Transverse colon (tissue), 4 donors: ENCODE results near the gene PHF13. TPM values are rescaled to one million over a fixed set of nuclear protein-coding genes. Genes with fewer than 3 reads are reported as not detected.
"Not testable (repeated sequence)": the region's sequence is repeated elsewhere in the genome, so short reads cannot be mapped to it uniquely, and the experiment has no call there.

Experiments
- DNase-seq: peaks from one replicate; pipeline ENCODE4 v3.0.0-alpha.2; 2019
- H3K27ac ChIP-seq, 4 donors: fragments of 200-600 bp; sonication (generic); 2 replicates each; pipeline ENCODE4 v1.5.1; 2016 to 2018; ENCODE audit warnings: inconsistent platforms in 4 of 4
- H3K27me3 ChIP-seq: fragments of 200-600 bp; sonication (generic); 2 replicates; pipeline ENCODE4 v1.5.1; 2017; ENCODE audit warnings: inconsistent platforms
- H3K36me3 ChIP-seq, 4 donors: fragments of 200-600 bp; sonication (generic); 2 replicates each; pipeline ENCODE4 v1.5.1; 2017 to 2019; ENCODE audit warnings: inconsistent platforms in 4 of 4
- H3K4me1 ChIP-seq, 4 donors: fragments of 200-600 bp; sonication (generic); 2 replicates each; pipeline ENCODE4 v1.5.1; 2017 to 2020; ENCODE audit warnings: inconsistent platforms in 4 of 4
- H3K4me3 ChIP-seq, 4 donors: fragments of 200-600 bp; sonication (generic); 1 replicate in 1 of 4; 2 replicates in 3 of 4; pipeline versions ENCODE4 v1.5.1 to v1.6.1; 2017 to 2019; ENCODE audit warnings: inconsistent platforms in 4 of 4
- H3K9me3 ChIP-seq, 2 donors: fragments of 200-600 bp; sonication (generic); 2 replicates each; pipeline ENCODE4 v1.5.1; 2017 to 2019; ENCODE audit warnings: inconsistent platforms in 2 of 2
- EP300 ChIP-seq: sonication (generic); formaldehyde crosslinking; IDR thresholded peaks from one replicate; pipeline ENCODE4 v1.6.1; 2017; ENCODE audit warnings: antibody characterized with exemption, low read depth
- POLR2A ChIP-seq: fragments of 450-650 bp; IDR thresholded peaks from one replicate; pipeline ENCODE4 v1.6.1; 2016; ENCODE audit warnings: antibody characterized with exemption, mild to moderate bottlenecking, moderate library complexity
- POLR2AphosphoS5 ChIP-seq, 3 donors: sonication (generic); formaldehyde crosslinking; IDR thresholded peaks; one replicate each; pipeline ENCODE4 v1.6.1; 2016; ENCODE audit warnings: antibody characterized with exemption in 3 of 3
- WGBS, 2 donors: methylation state at CpG; one replicate each; pipeline ENCODE4 v1.1.5; 2018; ENCODE audit warnings: low coverage in 1 of 2; 5-methylcytosine and 5-hydroxymethylcytosine counted together
- in situ Hi-C, 4 donors: fragments of 200-750 bp; cut with MboI; loops; one replicate each; pipeline versions ENCODE4 v1.15.0 to v1.15.1; 2017; ENCODE audit warnings: low sequenced_read_pairs in 3 of 4, low pct_ligation_motif_present in 1 of 4, low pct_unique_long_range_greater_than_20kb in 1 of 4
- intact Hi-C: fragments of 100-400 bp; cut with DNase I; formaldehyde crosslinking; loops from one replicate; pipeline ENCODE4 v1.15.1; 2023; ENCODE audit warnings: low total_unique reads
- total RNA-seq, 4 donors: library from RNA; depleted of rRNA; stranded (reverse); fragments of >200 nt; gene quantifications; one replicate each; pipeline ENCODE4 v1.1.0, GENCODE V29; 2016
- TF ChIP-seq, protein P1 (sequence below), 5 experiments: fragments of 200-600 bp in 3 of 5; fragments of 450-650 bp in 2 of 5; sonication (generic) in 3 of 5; IDR thresholded peaks; 1 replicate in 2 of 5; 2 replicates in 3 of 5; pipeline ENCODE4 v1.5.1; 2016 to 2017; ENCODE audit warnings: antibody characterized with exemption in 5 of 5, inconsistent platforms in 3 of 5, mild to moderate bottlenecking in 2 of 5, moderate library complexity in 1 of 5

PHF13 gene
- total RNA-seq, 4 donors from 2014 or later, result 8.7 to 17.3 (median 10.3) TPM

GRCh38 chr1:6660415-6661049 is 47.0 kb downstream of the PHF13 start:
- TF ChIP-seq, protein P1, sequence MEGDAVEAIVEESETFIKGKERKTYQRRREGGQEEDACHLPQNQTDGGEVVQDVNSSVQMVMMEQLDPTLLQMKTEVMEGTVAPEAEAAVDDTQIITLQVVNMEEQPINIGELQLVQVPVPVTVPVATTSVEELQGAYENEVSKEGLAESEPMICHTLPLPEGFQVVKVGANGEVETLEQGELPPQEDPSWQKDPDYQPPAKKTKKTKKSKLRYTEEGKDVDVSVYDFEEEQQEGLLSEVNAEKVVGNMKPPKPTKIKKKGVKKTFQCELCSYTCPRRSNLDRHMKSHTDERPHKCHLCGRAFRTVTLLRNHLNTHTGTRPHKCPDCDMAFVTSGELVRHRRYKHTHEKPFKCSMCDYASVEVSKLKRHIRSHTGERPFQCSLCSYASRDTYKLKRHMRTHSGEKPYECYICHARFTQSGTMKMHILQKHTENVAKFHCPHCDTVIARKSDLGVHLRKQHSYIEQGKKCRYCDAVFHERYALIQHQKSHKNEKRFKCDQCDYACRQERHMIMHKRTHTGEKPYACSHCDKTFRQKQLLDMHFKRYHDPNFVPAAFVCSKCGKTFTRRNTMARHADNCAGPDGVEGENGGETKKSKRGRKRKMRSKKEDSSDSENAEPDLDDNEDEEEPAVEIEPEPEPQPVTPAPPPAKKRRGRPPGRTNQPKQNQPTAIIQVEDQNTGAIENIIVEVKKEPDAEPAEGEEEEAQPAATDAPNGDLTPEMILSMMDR (IDR thresholded peaks at IDR 0.05), result no peak
- no peak for TF ChIP-seq POLR2A
- TF ChIP-seq EP300, result no peak
- no peak for TF ChIP-seq POLR2AphosphoS5 (IDR thresholded peaks at IDR 0.05)
- intact Hi-C loops, result no loop called here
- Histone ChIP-seq H3K4me3 (no peak overlapping the region), H3K9me3 (no peaks in the 10 kb centered on the region), H3K27ac (no peak overlapping the region), H3K27me3 (no peaks in the 10 kb centered on the region), H3K4me1 (peaks cover 0 to 6% (median 0%) of the 10 kb centered on the region in 4 donors), H3K36me3 (peaks cover 0 to under 1% (median 0%) of the 10 kb centered on the region in 4 donors)
- DNase-seq, result no peak
- in situ Hi-C loops, result no loop called here
- WGBS, 2 donors, result 82 to 88% methylated on average over 6 to 7 of the region's 7 CpGs

DNA sequence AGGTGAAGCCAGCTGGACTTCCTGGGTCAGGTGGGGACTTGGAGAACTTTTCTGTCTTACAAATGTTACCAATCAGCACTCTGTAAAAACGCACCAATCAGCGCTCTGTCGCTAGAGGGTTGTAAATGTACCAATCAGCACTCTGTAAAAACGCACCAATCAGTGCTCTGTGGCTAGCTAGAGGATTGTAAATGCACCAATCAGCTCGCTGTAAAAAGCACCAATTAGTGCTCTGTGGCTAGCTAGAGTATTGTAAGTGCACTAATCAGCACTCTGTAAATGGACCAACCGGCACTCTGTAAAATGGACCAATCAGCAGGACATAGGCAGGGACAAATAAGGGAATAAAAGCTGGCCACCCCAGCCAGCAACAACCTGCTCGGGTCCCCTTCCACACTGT is 48.9 kb downstream of the PHF13 start:
- H3K9me3 ChIP-seq, intact Hi-C loops, H3K27ac ChIP-seq, DNase-seq, in situ Hi-C loops, H3K4me3 ChIP-seq, H3K27me3 ChIP-seq, H3K4me1 ChIP-seq: not testable (repeated sequence)
- 92 to 100% methylated on average over 3 to 7 of the region's 7 CpGs for WGBS, 2 donors
- peaks cover 0 to 11% (median 5%) of the 10 kb centered on the region in 4 donors for H3K36me3 ChIP-seq

DNA sequence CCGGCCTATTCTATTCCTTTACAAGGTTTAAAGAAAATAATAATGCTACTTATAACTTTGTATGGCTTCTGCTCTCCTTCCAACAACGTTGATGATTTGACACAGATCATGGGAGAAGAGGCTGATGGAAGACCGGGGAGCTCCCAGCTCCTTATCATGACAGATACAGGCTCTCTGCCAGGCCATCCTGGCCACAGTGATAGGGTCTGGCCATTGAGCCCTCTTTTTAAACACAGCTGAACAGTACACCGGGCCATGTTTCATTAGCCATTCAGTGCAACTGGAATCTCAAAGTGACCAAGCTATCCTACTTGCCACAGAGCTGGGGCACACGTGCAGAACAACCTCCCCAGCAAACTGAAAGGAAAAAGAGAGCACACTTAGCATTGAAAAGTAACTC is 53.2 kb downstream of the PHF13 start:
- no peaks in the 10 kb centered on the region for H3K4me1 ChIP-seq
- no peak overlapping the region for H3K27ac ChIP-seq
- no peak overlapping the region for H3K4me3 ChIP-seq
- H3K9me3 ChIP-seq, result no peaks in the 10 kb centered on the region
- no peaks in the 10 kb centered on the region for H3K27me3 ChIP-seq
- 92 to 100% methylated on average over 1 to 5 of the region's 5 CpGs for WGBS, 2 donors
- no peak for DNase-seq
- H3K36me3 ChIP-seq, result peaks cover 0 to 11% (median 5%) of the 10 kb centered on the region in 4 donors
- TF ChIP-seq POLR2AphosphoS5 (IDR thresholded peaks at IDR 0.05), result no peak
- no peak for TF ChIP-seq POLR2A
- TF ChIP-seq, protein P1 (IDR thresholded peaks at IDR 0.05), result no peak
- TF ChIP-seq EP300, result no peak
- intact Hi-C loops, result no loop called here
- in situ Hi-C loops, result no loop called here

- TF ChIP-seq POLR2A (no peak), EP300 (no peak)
- TF ChIP-seq, protein P1 (IDR thresholded peaks at IDR 0.05), result no peak
- 93% methylated on average over 6 of the region's 6 CpGs; no CpG with 5 or more reads in 1 of the 2 donors for WGBS, 2 donors
- H3K27ac ChIP-seq, result no peak overlapping the region
- no peaks in the 10 kb centered on the region for H3K27me3 ChIP-seq
- no peak overlapping the region for H3K4me3 ChIP-seq
- intact Hi-C loops (no loop called here), in situ Hi-C loops (no loop called here)
- no peak for DNase-seq
- H3K4me1 ChIP-seq, result no peaks in the 10 kb centered on the region
- no peaks in the 10 kb centered on the region for H3K9me3 ChIP-seq
- peaks cover 0 to 11% (median 5%) of the 10 kb centered on the region in 4 donors for H3K36me3 ChIP-seq
Observed at GRCh38 chr1:6667139-6667538, 53.6 kb downstream of the PHF13 start.

- no peak for TF ChIP-seq EP300
- TF ChIP-seq, protein P1 (IDR thresholded peaks at IDR 0.05), result no peak
- in situ Hi-C loops (no loop called here), intact Hi-C loops (no loop called here)
- H3K27me3 ChIP-seq, result no peaks in the 10 kb centered on the region
- H3K27ac ChIP-seq, result no peak overlapping the region
- H3K4me3 ChIP-seq, result no peak overlapping the region
- peaks cover 0 to 12% (median 6%) of the 10 kb centered on the region in 4 donors for H3K36me3 ChIP-seq
- no peaks in the 10 kb centered on the region for H3K9me3 ChIP-seq
- WGBS, 2 donors, result 93 to 96% methylated on average over 6 to 9 of the region's 9 CpGs
- H3K4me1 ChIP-seq, result no peaks in the 10 kb centered on the region
- DNase-seq, result no peak
Observed at GRCh38 chr1:6668503-6668902, 55.0 kb downstream of the PHF13 start.
